Panc1 (cell line): ENCODE measurements around the gene FRMD5. TPM values are rescaled to one million over a fixed set of nuclear protein-coding genes. Genes with fewer than 3 reads are reported as not detected.
A peak's percentile ranks its signal among the peaks of the same experiment; 100 is the strongest.

Source experiments
- ATAC-seq: fragments of 200-7000 bp; cut with Tn5 transposase; 2 replicates; pipeline ENCODE4 v1.9.1; 2020; ENCODE audit warnings: mild to moderate bottlenecking, moderate library complexity
- BruUV-seq: library from RNA; stranded (reverse); fragments of 400-500 nt; replicated peaks from 2 replicates; lab custom pipeline; 2021; lab: Mats Ljungman, UMichigan
- CTCF ChIA-PET: fragments of 300-600 bp; sonication (Branson Sonifier 250); formaldehyde crosslinking; loops from one replicate; lab custom pipeline; 2022; ENCODE audit warnings: antibody characterized with exemption; lab: Charles Lee
- POLR2A ChIA-PET: fragments of 300-600 bp; sonication (Branson Sonifier 250); formaldehyde crosslinking; loops from one replicate; lab custom pipeline; 2022; ENCODE audit warnings: antibody characterized with exemption; lab: Charles Lee
- DNase-seq: peaks from one replicate; pipeline ENCODE4 v3.0.0-alpha.2; 2010; ENCODE audit warnings: low read depth, low spot score
- H3K27ac ChIP-seq: 2 replicates; pipeline ENCODE4 v1.5.1; 2011; ENCODE audit warnings: mild to moderate bottlenecking, low read length, inconsistent platforms
- H3K27me3 ChIP-seq: fragments of 200-500 bp; sonication (Bioruptor generic); 2 replicates; pipeline ENCODE4 v1.6.0; 2014; ENCODE audit warnings: low read length, inconsistent platforms; ENCODE audit not compliant: control insufficient read depth, insufficient read depth
- H3K36me3 ChIP-seq: fragments of 200-500 bp; sonication (Bioruptor generic); 2 replicates; pipeline ENCODE4 v1.5.1; 2014; ENCODE audit warnings: inconsistent platforms, mild to moderate bottlenecking, low read length, moderate library complexity; ENCODE audit not compliant: control insufficient read depth, insufficient read depth
- H3K4me1 ChIP-seq: 2 replicates; pipeline ENCODE4 v1.5.1; 2011; ENCODE audit warnings: inconsistent platforms, mild to moderate bottlenecking, low read length, moderate library complexity; ENCODE audit not compliant: control insufficient read depth, insufficient read depth
- H3K4me3 ChIP-seq, 2 experiments: 2 replicates each; pipeline ENCODE4 v1.5.1; 2011 to 2012; ENCODE audit warnings: low read depth in 2 of 2, low read length in 2 of 2, mild to moderate bottlenecking in 2 of 2, inconsistent platforms in 1 of 2, moderate library complexity in 1 of 2
- H3K9me3 ChIP-seq: fragments of 200-500 bp; sonication (Bioruptor generic); 2 replicates; pipeline ENCODE4 v1.5.1; 2014; ENCODE audit warnings: low read depth, mild to moderate bottlenecking, inconsistent platforms, low read length, moderate library complexity; ENCODE audit not compliant: control insufficient read depth, insufficient read depth
- CTCF ChIP-seq: fragments of 450-650 bp; IDR thresholded peaks from 2 replicates; pipeline ENCODE4 v1.5.1; 2017; ENCODE audit warnings: mild to moderate bottlenecking
- POLR2AphosphoS5 ChIP-seq: IDR thresholded peaks from 2 replicates; pipeline ENCODE4 v1.6.1; 2012; ENCODE audit warnings: mild to moderate bottlenecking, low read depth, low read length, moderate library complexity
- SIN3A ChIP-seq: IDR thresholded peaks from 2 replicates; pipeline ENCODE4 v1.6.1; 2012; ENCODE audit warnings: low read depth, mild to moderate bottlenecking, low read length, moderate library complexity, borderline replicate concordance; ENCODE audit not compliant: insufficient read depth
- TCF7L2 ChIP-seq: IDR thresholded peaks from 2 replicates; pipeline ENCODE4 v1.6.1; 2011; ENCODE audit warnings: mild to moderate bottlenecking, low read depth, low read length, inconsistent platforms
- in situ Hi-C: cut with HindIII; loops from 2 replicates; pipeline ENCODE4 v1.10.0; 2016; ENCODE audit warnings: low sequenced_read_pairs, low pct_unique_long_range_greater_than_20kb
- intact Hi-C: fragments of 100-400 bp; cut with micrococcal nuclease; formaldehyde crosslinking; loops from one replicate; pipeline ENCODE4 v1.10.0; 2022; ENCODE audit not compliant: unreplicated experiment
- total RNA-seq: library from RNA; stranded (reverse); gene quantifications from one replicate; pipeline ENCODE4 v1.2.1, GENCODE V29; 2021; ENCODE audit not compliant: unreplicated experiment
- TF ChIP-seq, protein P1 (sequence below), 2 experiments: IDR thresholded peaks; 2 replicates each; pipeline ENCODE4 v1.6.1; 2011 to 2012; ENCODE audit warnings: low read depth in 2 of 2, control low read depth in 1 of 2, low read length in 1 of 2, mild to moderate bottlenecking in 1 of 2, moderate library complexity in 1 of 2; ENCODE audit not compliant: insufficient read depth in 1 of 2

Gene FRMD5
- total RNA-seq, 1 experiment from 2014 or later, result 18.3 TPM

DNA sequence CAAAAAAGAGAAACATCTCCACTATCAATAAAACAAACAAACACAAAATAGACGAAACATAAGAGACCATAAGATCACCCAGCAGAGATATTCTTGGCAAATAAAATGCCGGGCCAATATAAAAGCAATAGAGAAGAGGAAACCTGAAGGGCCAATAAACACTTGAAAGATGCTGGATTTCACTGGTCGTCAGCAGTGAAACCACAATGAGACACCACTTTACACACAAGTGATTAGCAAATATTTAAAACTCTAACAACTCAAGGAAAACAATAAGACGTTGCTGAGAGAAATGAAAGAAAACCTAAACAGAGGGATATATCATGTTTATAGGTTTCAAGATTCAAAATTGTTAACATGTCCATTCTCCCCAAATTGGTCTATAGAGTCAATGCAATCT, 219.7 kb downstream of the FRMD5 start:
- Histone ChIP-seq H3K36me3 (no peaks in the 10 kb centered on the region), H3K27ac (no peak overlapping the region), H3K4me3 (no peak overlapping the region), H3K4me1 (no peaks in the 10 kb centered on the region), H3K9me3 (peaks cover 7% of the 10 kb centered on the region; the same call in 1 of the 2 replicates), H3K27me3 (no peaks in the 10 kb centered on the region)
- ChIA-PET CTCF (no interaction called here), POLR2A (no interaction called here)
- TF ChIP-seq CTCF, result no peak
- no peak for TF ChIP-seq TCF7L2
- TF ChIP-seq, protein P1, sequence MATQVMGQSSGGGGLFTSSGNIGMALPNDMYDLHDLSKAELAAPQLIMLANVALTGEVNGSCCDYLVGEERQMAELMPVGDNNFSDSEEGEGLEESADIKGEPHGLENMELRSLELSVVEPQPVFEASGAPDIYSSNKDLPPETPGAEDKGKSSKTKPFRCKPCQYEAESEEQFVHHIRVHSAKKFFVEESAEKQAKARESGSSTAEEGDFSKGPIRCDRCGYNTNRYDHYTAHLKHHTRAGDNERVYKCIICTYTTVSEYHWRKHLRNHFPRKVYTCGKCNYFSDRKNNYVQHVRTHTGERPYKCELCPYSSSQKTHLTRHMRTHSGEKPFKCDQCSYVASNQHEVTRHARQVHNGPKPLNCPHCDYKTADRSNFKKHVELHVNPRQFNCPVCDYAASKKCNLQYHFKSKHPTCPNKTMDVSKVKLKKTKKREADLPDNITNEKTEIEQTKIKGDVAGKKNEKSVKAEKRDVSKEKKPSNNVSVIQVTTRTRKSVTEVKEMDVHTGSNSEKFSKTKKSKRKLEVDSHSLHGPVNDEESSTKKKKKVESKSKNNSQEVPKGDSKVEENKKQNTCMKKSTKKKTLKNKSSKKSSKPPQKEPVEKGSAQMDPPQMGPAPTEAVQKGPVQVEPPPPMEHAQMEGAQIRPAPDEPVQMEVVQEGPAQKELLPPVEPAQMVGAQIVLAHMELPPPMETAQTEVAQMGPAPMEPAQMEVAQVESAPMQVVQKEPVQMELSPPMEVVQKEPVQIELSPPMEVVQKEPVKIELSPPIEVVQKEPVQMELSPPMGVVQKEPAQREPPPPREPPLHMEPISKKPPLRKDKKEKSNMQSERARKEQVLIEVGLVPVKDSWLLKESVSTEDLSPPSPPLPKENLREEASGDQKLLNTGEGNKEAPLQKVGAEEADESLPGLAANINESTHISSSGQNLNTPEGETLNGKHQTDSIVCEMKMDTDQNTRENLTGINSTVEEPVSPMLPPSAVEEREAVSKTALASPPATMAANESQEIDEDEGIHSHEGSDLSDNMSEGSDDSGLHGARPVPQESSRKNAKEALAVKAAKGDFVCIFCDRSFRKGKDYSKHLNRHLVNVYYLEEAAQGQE (IDR thresholded peaks at IDR 0.05; ENCODE audit: insufficient read depth in 1 of 2, low read depth in 2 of 2, low read length in 1 of 2), result no peak
- no peak for TF ChIP-seq POLR2AphosphoS5
- no peak for TF ChIP-seq SIN3A
- in situ Hi-C loops (no loop called here), intact Hi-C loops (no loop called here)
- no TSS peak for BruUV-seq
- DNase-seq (no peak), ATAC-seq (no peak)

GRCh38 chr15:43974852-43975251, 220.2 kb downstream of the FRMD5 start:
- H3K9me3 ChIP-seq, result peaks cover 7% of the 10 kb centered on the region; the same call in 1 of the 2 replicates
- in situ Hi-C loops (no loop called here), intact Hi-C loops (no loop called here)
- TF ChIP-seq, protein P1 (IDR thresholded peaks at IDR 0.05; ENCODE audit: insufficient read depth in 1 of 2, low read depth in 2 of 2, low read length in 1 of 2), result no peak
- TF ChIP-seq CTCF (no peak), POLR2AphosphoS5 (no peak), SIN3A (no peak), TCF7L2 (no peak)
- no peak overlapping the region for H3K27ac ChIP-seq
- BruUV-seq, result no TSS peak
- POLR2A ChIA-PET, result no interaction called here
- ATAC-seq (peak; percentile 34; the same call in 1 of the 2 replicates), DNase-seq (no peak)
- H3K4me1 ChIP-seq, result no peaks in the 10 kb centered on the region
- CTCF ChIA-PET, result no interaction called here
- no peaks in the 10 kb centered on the region for H3K27me3 ChIP-seq
- H3K36me3 ChIP-seq, result no peaks in the 10 kb centered on the region
- H3K4me3 ChIP-seq, result no peak overlapping the region
